HepG2 (cell line): ENCODE measurements around the gene SMIM14. TPM values are rescaled to one million over a fixed set of nuclear protein-coding genes. Genes with fewer than 3 reads are reported as not detected.

Experiments
- ATF5 ChIP-seq: sonication (generic); formaldehyde crosslinking; IDR thresholded peaks from 2 replicates; pipeline ENCODE4 v1.4.0; 2020; ENCODE audit warnings: mild to moderate bottlenecking, low read depth, missing genetic modification reagents
- CBFB ChIP-seq: sonication (generic); formaldehyde crosslinking; IDR thresholded peaks from 2 replicates; pipeline ENCODE4 v1.4.0; 2020; ENCODE audit warnings: missing genetic modification reagents
- EEA1 ChIP-seq: sonication (generic); formaldehyde crosslinking; IDR thresholded peaks from 2 replicates; pipeline ENCODE4 v1.5.1; 2020; ENCODE audit warnings: mild to moderate bottlenecking, missing genetic modification reagents, borderline replicate concordance
- GATAD1 ChIP-seq: IDR thresholded peaks from 2 replicates; pipeline ENCODE4 v1.6.1; 2016; ENCODE audit warnings: missing genetic modification reagents, missing compliant biosample characterization
- HCFC1 ChIP-seq: fragments of 150-350 bp; IDR thresholded peaks from 2 replicates; pipeline ENCODE4 v1.6.1; 2014; ENCODE audit warnings: low read depth, low read length
- KLF16 ChIP-seq, 2 experiments: sonication (generic) in 1 of 2; formaldehyde crosslinking in 1 of 2; IDR thresholded peaks; 2 replicates each; pipeline versions ENCODE4 v1.6.1 to v1.8.0; 2016 to 2023; ENCODE audit warnings: missing genetic modification reagents in 2 of 2, missing compliant biosample characterization in 1 of 2
- MATR3 ChIP-seq: sonication (generic); formaldehyde crosslinking; IDR thresholded peaks from 2 replicates; pipeline ENCODE4 v1.4.0; 2020; ENCODE audit warnings: missing genetic modification reagents
- MIER3 ChIP-seq: IDR thresholded peaks from 2 replicates; pipeline ENCODE4 v1.6.1; 2016; ENCODE audit warnings: missing compliant biosample characterization, borderline replicate concordance
- MXD1 ChIP-seq: sonication (generic); formaldehyde crosslinking; IDR thresholded peaks from 2 replicates; pipeline ENCODE4 v1.4.0; 2020; ENCODE audit warnings: mild to moderate bottlenecking, missing genetic modification reagents
- PHF20 ChIP-seq: sonication (generic); formaldehyde crosslinking; IDR thresholded peaks from 2 replicates; pipeline ENCODE4 v1.5.0; 2020; ENCODE audit warnings: mild to moderate bottlenecking, missing genetic modification reagents
- RELA ChIP-seq: sonication (generic); formaldehyde crosslinking; IDR thresholded peaks from 2 replicates; pipeline ENCODE4 v1.4.0; 2020; ENCODE audit warnings: missing genetic modification reagents
- SP4 ChIP-seq: sonication (generic); formaldehyde crosslinking; IDR thresholded peaks from 2 replicates; pipeline ENCODE4 v1.8.1; 2023; ENCODE audit warnings: mild to moderate bottlenecking, missing genetic modification reagents
- TAF1 ChIP-seq: sonication (generic); formaldehyde crosslinking; IDR thresholded peaks from 2 replicates; pipeline ENCODE4 v1.4.0; 2020; ENCODE audit warnings: missing genetic modification reagents
- THAP11 ChIP-seq: IDR thresholded peaks from 2 replicates; pipeline ENCODE4 v1.6.1; 2016; ENCODE audit warnings: missing biosample characterization, missing genetic modification reagents
- UBTF ChIP-seq: sonication (generic); formaldehyde crosslinking; IDR thresholded peaks from 2 replicates; pipeline ENCODE4 v1.4.0; 2020; ENCODE audit warnings: mild to moderate bottlenecking, missing genetic modification reagents
- ZBTB14 ChIP-seq: sonication (generic); formaldehyde crosslinking; IDR thresholded peaks from 2 replicates; pipeline ENCODE4 v1.4.0; 2020; ENCODE audit warnings: missing genetic modification reagents
- ZBTB21 ChIP-seq: sonication (generic); formaldehyde crosslinking; IDR thresholded peaks from 2 replicates; pipeline ENCODE4 v1.4.0; 2020; ENCODE audit warnings: missing genetic modification reagents
- ZBTB37 ChIP-seq: sonication (generic); formaldehyde crosslinking; IDR thresholded peaks from 2 replicates; pipeline ENCODE4 v1.4.0; 2020; ENCODE audit warnings: mild to moderate bottlenecking, missing genetic modification reagents
- ZFX ChIP-seq: sonication (generic); formaldehyde crosslinking; IDR thresholded peaks from 2 replicates; pipeline ENCODE4 v1.4.0; 2020; ENCODE audit warnings: mild to moderate bottlenecking, low read depth, missing genetic modification reagents, moderate library complexity
- ZNF10 ChIP-seq: sonication (generic); formaldehyde crosslinking; IDR thresholded peaks from 2 replicates; pipeline ENCODE4 v1.4.0; 2020; ENCODE audit warnings: mild to moderate bottlenecking, low read depth, missing genetic modification reagents, borderline replicate concordance
- ZNF292 ChIP-seq: sonication (generic); formaldehyde crosslinking; IDR thresholded peaks from 2 replicates; pipeline ENCODE4 v1.8.1; 2022; ENCODE audit warnings: mild to moderate bottlenecking, low read depth, missing genetic modification reagents, borderline replicate concordance
- ZNF30 ChIP-seq: sonication (generic); formaldehyde crosslinking; IDR thresholded peaks from 2 replicates; pipeline ENCODE4 v1.5.0; 2020; ENCODE audit warnings: mild to moderate bottlenecking, missing genetic modification reagents
- ZNF367 ChIP-seq: sonication (generic); formaldehyde crosslinking; IDR thresholded peaks from 2 replicates; pipeline ENCODE4 v1.4.0; 2020; ENCODE audit warnings: missing genetic modification reagents, borderline replicate concordance
- ZNF44 ChIP-seq: sonication (generic); formaldehyde crosslinking; IDR thresholded peaks from 2 replicates; pipeline ENCODE4 v1.5.1; 2020; ENCODE audit warnings: mild to moderate bottlenecking, missing genetic modification reagents
- ZNF550 ChIP-seq: sonication (generic); formaldehyde crosslinking; IDR thresholded peaks from 2 replicates; pipeline ENCODE4 v1.4.0; 2020; ENCODE audit warnings: mild to moderate bottlenecking, missing genetic modification reagents, borderline replicate concordance
- ZNF775 ChIP-seq: sonication (generic); formaldehyde crosslinking; IDR thresholded peaks from 2 replicates; pipeline ENCODE4 v1.4.0; 2020; ENCODE audit warnings: missing genetic modification reagents, mild to moderate bottlenecking, moderate library complexity, borderline replicate concordance
- ZNF792 ChIP-seq: IDR thresholded peaks from 2 replicates; pipeline ENCODE4 v1.6.1; 2016
- polyA plus RNA-seq, 8 experiments: library from polyadenylated mRNA; depleted of rRNA in 3 of 8; stranded (reverse) in 7 of 8; unstranded in 1 of 8; fragments of >200 nt; fragmentation: Illumina TruSeq in 4 of 8; extraction: Trizol in 4 of 8; gene quantifications; 2 replicates each; pipeline versions ENCODE4 v1.2.1 to v1.2.3, GENCODE V29; 2011 to 2016; ENCODE audit warnings: low read depth in 4 of 8, missing spikeins in 1 of 8, mixed read lengths in 1 of 8; ENCODE audit not compliant: insufficient read depth in 1 of 8
- total RNA-seq, 5 experiments: library from RNA; depleted of rRNA; stranded (reverse); fragments of >200 nt; fragmentation: Illumina TruSeq; extraction: Trizol; gene quantifications; 2 replicates each; pipeline ENCODE4 v1.2.3, GENCODE V29; 2016; ENCODE audit warnings: low read depth in 1 of 5

The SMIM14 gene
- total and polyA plus RNA-seq, 2 of the 13 experiments (the other 11 are each of a cell fraction or from before 2014, with no cell fraction given), result 16.3 to 28.1 TPM

GRCh38 chr4:39514888-39515401 is 123.7 kb downstream of the SMIM14 start (continued):
- TF ChIP-seq SP4 (no peak), MIER3 (CRISPR knock-in tag) (peak; percentile 96; the same call in 1 of the 2 replicates), ZBTB37 (CRISPR knock-in tag) (no peak), ZNF792 (CRISPR knock-in tag) (peak; percentile 76; the same call in 1 of the 2 replicates), ZNF292 (CRISPR knock-in tag) (peak; percentile 14; the same call in 1 of the 2 replicates), CBFB (CRISPR knock-in tag) (peak; percentile 77), ZNF30 (CRISPR knock-in tag) (no peak), ZFX (CRISPR knock-in tag) (peak; percentile 31; the same call in 1 of the 2 replicates), KLF16 (CRISPR knock-in tag; IDR thresholded peaks at IDR 0.05) (peak in 1 of 2 experiments; percentile 96; a peak in 2 of 4 replicates), ATF5 (no peak), ZBTB14 (CRISPR knock-in tag) (no peak), ZBTB21 (CRISPR knock-in tag) (0 out of 2 replicates have a peak, but pooled peaks have one; percentile 35), MXD1 (no peak), HCFC1 (no peak), UBTF (CRISPR knock-in tag) (0 out of 2 replicates have a peak, but pooled peaks have one; percentile 24), ZNF550 (CRISPR knock-in tag) (no peak), ZNF44 (CRISPR knock-in tag) (no peak), MATR3 (no peak), RELA (CRISPR knock-in tag) (no peak), TAF1 (peak; percentile 39; the same call in 1 of the 2 replicates), THAP11 (peak; percentile 65), PHF20 (no peak), ZNF775 (no peak), GATAD1 (CRISPR knock-in tag) (peak; percentile 68), EEA1 (CRISPR knock-in tag) (no peak), ZNF10 (CRISPR knock-in tag) (no peak), ZNF367 (no peak)
